ENCODE results near the gene TMED4. TPM values are rescaled to one million over a fixed set of nuclear protein-coding genes. Genes with fewer than 3 reads are reported as not detected.
A peak's percentile ranks its signal among the peaks of the same experiment; 100 is the strongest.

TMED4 gene
- total and polyA plus RNA-seq, 2 of the 13 experiments (the other 11 are each of a cell fraction or from before 2014, with no cell fraction given), result 81.4 to 109 TPM

DNA sequence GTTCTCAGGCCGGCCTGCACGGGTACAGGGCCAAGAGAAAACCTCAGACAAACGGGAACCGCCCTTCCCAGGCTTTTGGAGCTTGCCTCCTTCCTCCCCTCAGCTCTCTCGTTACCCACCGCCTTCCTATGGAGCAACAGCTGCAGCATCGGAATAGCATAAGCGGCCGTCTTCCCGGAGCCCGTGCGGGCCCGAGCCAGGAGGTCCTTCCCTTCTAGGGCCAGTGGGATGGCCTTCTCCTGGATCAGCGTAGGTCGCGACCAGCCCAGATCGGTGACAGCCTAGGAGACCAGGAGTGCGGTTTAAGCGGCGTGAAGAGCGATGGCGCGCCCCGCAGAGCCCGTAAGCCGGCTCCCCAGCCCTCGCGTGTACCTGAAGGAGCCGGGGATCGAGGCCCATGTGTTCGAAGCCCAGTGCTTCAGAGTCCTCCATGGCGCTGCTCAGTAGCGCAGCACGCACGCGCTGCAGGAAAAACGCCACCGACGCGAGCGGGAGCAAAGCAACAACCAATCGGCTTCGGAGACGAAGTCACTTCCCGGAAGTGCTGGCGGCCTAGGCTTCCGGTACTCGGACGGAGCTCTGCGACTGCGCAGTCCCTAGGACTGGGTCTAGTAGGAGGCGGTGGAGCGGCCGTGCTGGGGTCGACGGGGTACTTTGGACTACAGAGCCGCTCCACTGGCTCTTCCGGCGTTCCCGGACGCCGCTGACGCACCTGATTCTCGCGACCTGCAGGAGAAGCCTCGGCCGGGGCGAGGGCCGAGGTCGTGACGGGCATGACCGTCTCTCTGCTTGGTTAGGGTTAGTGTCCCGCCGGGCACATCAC, 8.4 kb downstream of the TMED4 start, which contains the start of gene DDX56 (continued):
- TF ChIP-seq ARNT2 (CRISPR knock-in tag; IDR thresholded peaks at IDR 0.05; ENCODE audit: low read depth) (peak; percentile 86), PAXIP1 (CRISPR knock-in tag; conservative IDR thresholded peaks at IDR 0.05) (peak; percentile 68), TOPORS (CRISPR knock-in tag; IDR thresholded peaks at IDR 0.05) (peak; percentile 89), ZNF253 (CRISPR knock-in tag; IDR thresholded peaks at IDR 0.05; ENCODE audit: borderline replicate concordance) (peak; percentile 25; the same call in 1 of the 2 replicates), HNRNPLL (IDR thresholded peaks at IDR 0.05; ENCODE audit: low read depth, low read length, poor library complexity, severe bottlenecking) (peak; percentile 98), ZNF337 (CRISPR knock-in tag; IDR thresholded peaks at IDR 0.05; ENCODE audit: borderline replicate concordance, low read depth) (0 out of 2 replicates have a peak, but pooled peaks have one; percentile 75), ZNF3 (CRISPR knock-in tag; IDR thresholded peaks at IDR 0.05) (0 out of 2 replicates have a peak, but pooled peaks have one; percentile 26), GMEB1 (CRISPR knock-in tag; IDR thresholded peaks at IDR 0.05; ENCODE audit: borderline replicate concordance) (peak; percentile 90), ZNF460 (CRISPR knock-in tag; IDR thresholded peaks at IDR 0.05; ENCODE audit: borderline replicate concordance) (no peak), ZFP1 (CRISPR knock-in tag; IDR thresholded peaks at IDR 0.05) (0 out of 2 replicates have a peak, but pooled peaks have one; percentile 42), PRDM10 (CRISPR knock-in tag; IDR thresholded peaks at IDR 0.05; ENCODE audit: low read depth) (0 out of 2 replicates have a peak, but pooled peaks have one; percentile 59), MAF1 (CRISPR knock-in tag; IDR thresholded peaks at IDR 0.05; ENCODE audit: borderline replicate concordance) (0 out of 2 replicates have a peak, but pooled peaks have one; percentile 66), PPARG (CRISPR knock-in tag; conservative IDR thresholded peaks at IDR 0.05) (peak; percentile 52; the same call in 1 of the 2 replicates), RBM39 (IDR thresholded peaks at IDR 0.05; ENCODE audit: low read depth, low read length, poor library complexity, severe bottlenecking) (peak; percentile 81)
- TF ChIP-seq, protein P1, sequence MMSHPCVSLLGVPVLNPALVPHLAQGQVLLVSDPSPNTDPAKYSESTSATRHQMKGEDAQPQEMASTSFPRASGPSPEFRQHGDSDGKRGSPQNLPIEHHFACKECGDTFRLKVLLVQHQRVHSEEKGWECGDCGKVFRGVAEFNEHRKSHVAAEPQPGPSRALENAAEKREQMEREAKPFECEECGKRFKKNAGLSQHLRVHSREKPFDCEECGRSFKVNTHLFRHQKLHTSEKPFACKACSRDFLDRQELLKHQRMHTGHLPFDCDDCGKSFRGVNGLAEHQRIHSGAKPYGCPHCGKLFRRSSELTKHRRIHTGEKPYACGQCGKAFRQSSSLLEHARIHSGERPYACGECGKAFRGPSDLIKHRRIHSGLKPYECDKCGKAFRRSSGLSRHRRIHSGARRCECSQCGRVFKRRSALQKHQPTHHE (CRISPR knock-in tag; IDR thresholded peaks at IDR 0.05; ENCODE audit: borderline replicate concordance), result peak; percentile 63; the same call in 1 of the 2 replicates
- TF ChIP-seq, protein P2, sequence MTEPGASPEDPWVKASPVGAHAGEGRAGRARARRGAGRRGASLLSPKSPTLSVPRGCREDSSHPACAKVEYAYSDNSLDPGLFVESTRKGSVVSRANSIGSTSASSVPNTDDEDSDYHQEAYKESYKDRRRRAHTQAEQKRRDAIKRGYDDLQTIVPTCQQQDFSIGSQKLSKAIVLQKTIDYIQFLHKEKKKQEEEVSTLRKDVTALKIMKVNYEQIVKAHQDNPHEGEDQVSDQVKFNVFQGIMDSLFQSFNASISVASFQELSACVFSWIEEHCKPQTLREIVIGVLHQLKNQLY (CRISPR knock-in tag; IDR thresholded peaks at IDR 0.05), result peak; percentile 49; the same call in 1 of the 2 replicates
